SU-DHL-6 (cell line): Measurements from ENCODE around the gene PLD1.

Experiments used
- EZH2phosphoT487 ChIP-seq: fragments of 200-600 bp; sonication (generic), shearing (Covaris generic); conservative IDR thresholded peaks from 2 replicates; pipeline ENCODE4 v1.6.1; 2018; ENCODE audit warnings: mild to moderate bottlenecking, antibody characterized with exemption, low read length, moderate library complexity, mixed read lengths
- TF ChIP-seq, protein P1 (sequence below): fragments of 200-600 bp; sonication (generic); IDR thresholded peaks from one replicate; pipeline ENCODE4 v1.5.1; 2017; ENCODE audit warnings: antibody characterized with exemption, mild to moderate bottlenecking, low read length, moderate library complexity; ENCODE audit not compliant: insufficient read depth, poor library complexity, severe bottlenecking

DNA sequence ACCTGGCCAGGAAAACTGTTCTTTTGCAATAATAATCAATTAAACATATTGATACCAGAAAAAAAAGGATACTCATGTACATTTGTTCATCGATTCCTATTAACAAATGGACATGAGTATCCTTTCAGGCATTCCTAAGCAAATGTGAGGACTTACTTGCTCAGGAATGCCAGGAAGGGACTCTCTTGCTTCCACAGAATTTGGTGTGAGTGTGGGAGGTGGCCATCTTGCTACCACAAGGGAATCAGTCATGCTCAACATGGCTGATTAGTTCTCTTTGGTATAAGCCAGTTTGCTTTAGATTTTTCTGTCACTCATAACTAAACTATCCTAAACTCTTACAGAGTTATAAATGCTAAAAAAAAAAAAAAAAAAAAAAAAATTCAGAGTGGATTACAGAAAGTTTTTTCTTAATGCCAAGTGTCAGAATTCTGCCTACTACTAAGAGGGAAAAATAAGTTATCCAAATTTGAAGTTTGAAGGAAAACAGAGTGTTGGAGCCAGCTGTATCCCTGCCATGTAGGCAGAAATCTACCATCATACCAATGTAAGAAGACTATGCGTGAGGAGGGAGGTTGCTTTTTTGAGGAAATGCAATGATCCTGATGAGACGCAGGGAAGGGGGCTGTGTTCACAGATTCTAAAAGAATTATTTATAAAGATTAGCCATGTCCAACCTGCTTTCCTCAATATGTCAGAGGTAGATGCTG, 98.7 kb downstream of the PLD1 start:
- TF ChIP-seq, protein P1, sequence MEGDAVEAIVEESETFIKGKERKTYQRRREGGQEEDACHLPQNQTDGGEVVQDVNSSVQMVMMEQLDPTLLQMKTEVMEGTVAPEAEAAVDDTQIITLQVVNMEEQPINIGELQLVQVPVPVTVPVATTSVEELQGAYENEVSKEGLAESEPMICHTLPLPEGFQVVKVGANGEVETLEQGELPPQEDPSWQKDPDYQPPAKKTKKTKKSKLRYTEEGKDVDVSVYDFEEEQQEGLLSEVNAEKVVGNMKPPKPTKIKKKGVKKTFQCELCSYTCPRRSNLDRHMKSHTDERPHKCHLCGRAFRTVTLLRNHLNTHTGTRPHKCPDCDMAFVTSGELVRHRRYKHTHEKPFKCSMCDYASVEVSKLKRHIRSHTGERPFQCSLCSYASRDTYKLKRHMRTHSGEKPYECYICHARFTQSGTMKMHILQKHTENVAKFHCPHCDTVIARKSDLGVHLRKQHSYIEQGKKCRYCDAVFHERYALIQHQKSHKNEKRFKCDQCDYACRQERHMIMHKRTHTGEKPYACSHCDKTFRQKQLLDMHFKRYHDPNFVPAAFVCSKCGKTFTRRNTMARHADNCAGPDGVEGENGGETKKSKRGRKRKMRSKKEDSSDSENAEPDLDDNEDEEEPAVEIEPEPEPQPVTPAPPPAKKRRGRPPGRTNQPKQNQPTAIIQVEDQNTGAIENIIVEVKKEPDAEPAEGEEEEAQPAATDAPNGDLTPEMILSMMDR, result no peak
- TF ChIP-seq EZH2phosphoT487, result no peak
